ENCODE measurements around the gene ATF7IP2.
"Not testable (repeated sequence)": the region's sequence is repeated elsewhere in the genome, so short reads cannot be mapped to it uniquely, and the experiment has no call there.

Gene ATF7IP2

DNA sequence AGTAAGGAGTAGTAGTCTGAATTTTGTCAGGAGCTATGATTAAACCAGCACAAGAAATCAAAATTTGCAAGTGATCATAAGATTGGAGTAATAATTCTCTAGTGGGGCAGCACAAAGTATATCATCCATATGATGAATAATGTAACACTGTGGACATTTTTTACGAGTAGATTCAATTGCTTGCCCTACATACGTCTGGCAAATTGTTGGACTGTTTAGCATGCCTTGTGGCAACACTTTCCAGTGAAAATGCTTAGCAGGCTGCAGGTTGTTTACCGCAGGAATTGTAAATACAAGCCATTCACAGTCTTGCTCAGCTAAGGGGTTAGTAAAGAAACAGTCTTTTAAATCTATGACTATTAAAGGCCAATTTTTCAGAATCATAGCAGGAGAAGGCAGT lies 35.7 kb downstream of the ATF7IP2 start:
- no peak overlapping the region for H3K4me3 ChIP-seq (ENCODE audit: low read depth, low read length)
- no peak for DNase-seq (ENCODE audit: low read depth)
- no peak for TF ChIP-seq CTCF (IDR thresholded peaks at IDR 0.05; ENCODE audit: insufficient read depth, low read depth, low read length, missing control alignments)

DNA sequence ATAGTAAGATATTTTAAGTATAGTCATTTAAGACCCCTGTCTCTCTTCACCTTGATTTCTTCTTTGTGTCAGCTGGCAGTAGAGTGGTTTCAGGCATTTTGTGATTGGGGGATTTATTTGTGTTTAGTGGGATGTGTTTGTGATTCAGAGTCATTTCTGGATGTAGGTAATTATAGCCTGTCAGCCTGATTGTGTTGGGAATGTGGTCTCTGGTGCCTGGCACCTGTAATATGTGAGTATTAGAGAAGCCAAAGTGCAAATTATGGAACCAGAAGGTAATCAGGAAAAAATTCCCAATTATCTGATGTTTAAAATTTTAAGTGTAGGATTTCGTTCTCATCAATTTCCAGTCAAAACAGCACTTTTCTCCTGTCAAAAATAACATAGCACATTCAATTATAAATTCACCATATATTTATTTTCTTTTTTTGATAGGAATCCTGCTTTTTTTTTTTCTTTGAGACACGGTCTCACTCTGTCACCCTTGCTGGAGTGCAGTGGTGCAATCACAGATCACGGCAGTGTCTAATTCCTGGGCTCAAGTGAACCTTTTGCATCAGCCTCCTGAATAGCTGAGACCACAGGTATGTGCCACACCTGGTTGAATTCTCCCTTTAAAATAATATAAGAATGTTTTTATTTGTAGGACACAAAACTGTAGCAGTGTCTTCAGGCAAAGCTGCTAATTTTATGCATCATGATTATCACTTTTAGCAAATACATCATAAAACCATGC lies 42.7 kb downstream of the ATF7IP2 start:
- no peak for DNase-seq (ENCODE audit: low read depth)
- no peak for TF ChIP-seq CTCF (IDR thresholded peaks at IDR 0.05; ENCODE audit: insufficient read depth, low read depth, low read length, missing control alignments)
- H3K4me3 ChIP-seq (ENCODE audit: low read depth, low read length): no peak overlapping the region

DNA sequence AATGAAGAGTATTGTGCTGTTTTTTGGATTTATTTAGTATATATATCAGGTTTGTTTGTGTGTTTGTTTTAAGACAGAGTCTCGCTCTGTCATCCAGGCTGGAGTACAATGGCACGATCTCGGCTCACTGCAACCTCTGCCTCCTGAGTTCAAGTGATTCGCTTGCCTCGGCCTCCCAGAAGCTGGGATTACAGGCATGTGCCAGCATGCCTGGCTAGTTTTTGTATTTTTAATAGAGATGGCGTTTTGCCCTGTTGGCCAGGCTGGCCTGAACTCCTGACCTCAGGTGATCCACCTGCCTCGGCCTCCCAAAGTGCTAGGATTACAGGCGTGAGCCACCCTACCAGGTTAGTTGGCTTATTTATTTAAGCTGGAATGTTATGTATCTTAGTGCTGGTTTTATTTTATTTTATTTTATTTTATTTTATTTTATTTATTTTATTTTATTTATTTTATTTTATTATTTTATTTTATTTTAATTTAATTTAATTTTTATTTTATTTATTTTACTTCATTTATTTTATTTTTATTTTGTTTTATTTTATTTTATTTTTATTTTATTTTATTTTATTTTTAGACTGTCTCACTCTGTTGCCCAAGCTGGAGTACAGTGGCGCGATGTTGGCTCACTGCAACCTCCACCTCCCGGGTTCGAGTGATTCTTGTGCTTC lies 43.6 kb downstream of the ATF7IP2 start:
- H3K4me3 ChIP-seq (ENCODE audit: low read depth, low read length); DNase-seq (ENCODE audit: low read depth): not testable (repeated sequence)

GRCh38 chr16:10441726-10442125 lies 55.9 kb downstream of the ATF7IP2 start:
- H3K4me3 ChIP-seq (ENCODE audit: low read depth, low read length): no peak overlapping the region
- no peak for DNase-seq (ENCODE audit: low read depth)
- no peak for TF ChIP-seq CTCF (IDR thresholded peaks at IDR 0.05; ENCODE audit: insufficient read depth, low read depth, low read length, missing control alignments)

DNA sequence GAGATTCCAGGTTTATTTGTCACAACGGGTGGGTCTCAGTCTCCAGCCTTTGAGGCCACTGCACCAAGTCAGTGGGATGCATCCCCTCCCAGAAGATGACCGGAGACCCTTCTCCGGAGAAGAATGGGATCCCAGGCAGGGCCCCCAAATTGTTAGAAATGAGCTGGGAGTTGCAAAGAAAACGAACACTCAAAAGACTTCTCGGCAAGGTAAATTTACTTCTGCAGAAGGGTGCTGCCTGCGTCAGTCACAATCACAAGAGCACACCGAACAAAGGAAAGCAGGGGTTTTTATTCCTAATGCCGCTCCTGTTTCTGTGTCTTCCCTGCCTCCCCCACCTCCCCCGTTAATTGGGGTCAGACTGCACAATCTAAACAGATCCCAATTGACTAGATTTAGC lies 61.4 kb downstream of the ATF7IP2 start:
- TF ChIP-seq CTCF (IDR thresholded peaks at IDR 0.05; ENCODE audit: insufficient read depth, low read depth, low read length, missing control alignments): no peak
- no peak overlapping the region for H3K4me3 ChIP-seq (ENCODE audit: low read depth, low read length)
- DNase-seq (ENCODE audit: low read depth): no peak

- not testable (repeated sequence) for DNase-seq (ENCODE audit: low read depth); H3K4me3 ChIP-seq (ENCODE audit: low read depth, low read length)
Measured at GRCh38 chr16:10452208-10453158, 66.6 kb downstream of the ATF7IP2 start.

- TF ChIP-seq CTCF (IDR thresholded peaks at IDR 0.05; ENCODE audit: insufficient read depth, low read depth, low read length, missing control alignments): no peak
- no peak overlapping the region for H3K4me3 ChIP-seq (ENCODE audit: low read depth, low read length)
Measured at GRCh38 chr16:10453159-10453510, 67.3 kb downstream of the ATF7IP2 start.

More at GRCh38 chr16:10453159-10453510, 67.3 kb downstream of the ATF7IP2 start:
- no peak for DNase-seq (ENCODE audit: low read depth)

Measured in GM12865 (cell line).